ENCODE data around the gene FER.

Gene FER

GRCh38 chr5:109136906-109137305, 389.2 kb downstream of the FER start:
- Histone ChIP-seq H3K4me1 (ENCODE audit: control insufficient read depth in 1 of 2, insufficient read depth in 2 of 2, low read length in 2 of 2) (no peaks in the 10 kb centered on the region), H3K9me3 (ENCODE audit: control insufficient read depth in 1 of 2, low read length in 2 of 2) (no peaks in the 10 kb centered on the region), H3K36me3 (ENCODE audit: control insufficient read depth in 1 of 2, insufficient read depth in 2 of 2, low read length in 2 of 2) (no peaks in the 10 kb centered on the region), H3K4me3 (ENCODE audit: low read depth in 1 of 2, low read length in 2 of 2) (no peak overlapping the region), H3K27ac (ENCODE audit: low read length) (no peak overlapping the region), H3K27me3 (ENCODE audit: low read depth, low read length) (no peaks in the 10 kb centered on the region)

GRCh38 chr5:109141222-109142200, 393.8 kb downstream of the FER start:
- no peaks in the 10 kb centered on the region for H3K36me3 ChIP-seq (ENCODE audit: control insufficient read depth in 1 of 2, insufficient read depth in 2 of 2, low read length in 2 of 2)

GRCh38 chr5:109143031-109143430, 395.3 kb downstream of the FER start:
- Histone ChIP-seq H3K9me3 (ENCODE audit: control insufficient read depth in 1 of 2, low read length in 2 of 2) (no peaks in the 10 kb centered on the region), H3K4me3 (ENCODE audit: low read depth in 1 of 2, low read length in 2 of 2) (no peak overlapping the region), H3K4me1 (ENCODE audit: control insufficient read depth in 1 of 2, insufficient read depth in 2 of 2, low read length in 2 of 2) (no peaks in the 10 kb centered on the region), H3K27me3 (ENCODE audit: low read depth, low read length) (no peaks in the 10 kb centered on the region), H3K27ac (ENCODE audit: low read length) (no peak overlapping the region), H3K36me3 (ENCODE audit: control insufficient read depth in 1 of 2, insufficient read depth in 2 of 2, low read length in 2 of 2) (no peaks in the 10 kb centered on the region)

More at GRCh38 chr5:109141222-109142200, 393.8 kb downstream of the FER start:
- Histone ChIP-seq H3K4me1 (ENCODE audit: control insufficient read depth in 1 of 2, insufficient read depth in 2 of 2, low read length in 2 of 2) (no peaks in the 10 kb centered on the region), H3K27me3 (ENCODE audit: low read depth, low read length) (no peaks in the 10 kb centered on the region), H3K9me3 (ENCODE audit: control insufficient read depth in 1 of 2, low read length in 2 of 2) (no peaks in the 10 kb centered on the region), H3K27ac (ENCODE audit: low read length) (no peak overlapping the region), H3K4me3 (ENCODE audit: low read depth in 1 of 2, low read length in 2 of 2) (no peak overlapping the region)

- H3K36me3 ChIP-seq (ENCODE audit: control insufficient read depth in 1 of 2, insufficient read depth in 2 of 2, low read length in 2 of 2), result no peaks in the 10 kb centered on the region
- no peaks in the 10 kb centered on the region for H3K27me3 ChIP-seq (ENCODE audit: low read depth, low read length)
- no peaks in the 10 kb centered on the region for H3K9me3 ChIP-seq (ENCODE audit: control insufficient read depth in 1 of 2, low read length in 2 of 2)
- no peak overlapping the region for H3K4me3 ChIP-seq (ENCODE audit: low read depth in 1 of 2, low read length in 2 of 2)
- H3K27ac ChIP-seq (ENCODE audit: low read length), result no peak overlapping the region
- H3K4me1 ChIP-seq (ENCODE audit: control insufficient read depth in 1 of 2, insufficient read depth in 2 of 2, low read length in 2 of 2), result no peaks in the 10 kb centered on the region
Measured at GRCh38 chr5:109145139-109145538, 397.4 kb downstream of the FER start.

GRCh38 chr5:109146591-109146990, 398.9 kb downstream of the FER start:
- no peak overlapping the region for H3K4me3 ChIP-seq (ENCODE audit: low read depth in 1 of 2, low read length in 2 of 2)
- no peaks in the 10 kb centered on the region for H3K27me3 ChIP-seq (ENCODE audit: low read depth, low read length)
- no peak overlapping the region for H3K27ac ChIP-seq (ENCODE audit: low read length)
- H3K9me3 ChIP-seq (ENCODE audit: control insufficient read depth in 1 of 2, low read length in 2 of 2), result no peaks in the 10 kb centered on the region
- no peaks in the 10 kb centered on the region for H3K4me1 ChIP-seq (ENCODE audit: control insufficient read depth in 1 of 2, insufficient read depth in 2 of 2, low read length in 2 of 2)
- H3K36me3 ChIP-seq (ENCODE audit: control insufficient read depth in 1 of 2, insufficient read depth in 2 of 2, low read length in 2 of 2), result no peaks in the 10 kb centered on the region

GRCh38 chr5:109152565-109152964, 404.9 kb downstream of the FER start:
- H3K36me3 ChIP-seq (ENCODE audit: control insufficient read depth in 1 of 2, insufficient read depth in 2 of 2, low read length in 2 of 2), result no peaks in the 10 kb centered on the region
- no peaks in the 10 kb centered on the region for H3K4me1 ChIP-seq (ENCODE audit: control insufficient read depth in 1 of 2, insufficient read depth in 2 of 2, low read length in 2 of 2)
- no peaks in the 10 kb centered on the region for H3K9me3 ChIP-seq (ENCODE audit: control insufficient read depth in 1 of 2, low read length in 2 of 2)
- H3K4me3 ChIP-seq (ENCODE audit: low read depth in 1 of 2, low read length in 2 of 2), result no peak overlapping the region
- H3K27me3 ChIP-seq (ENCODE audit: low read depth, low read length), result no peaks in the 10 kb centered on the region
- no peak overlapping the region for H3K27ac ChIP-seq (ENCODE audit: low read length)

- Histone ChIP-seq H3K27me3 (ENCODE audit: low read depth, low read length) (no peaks in the 10 kb centered on the region), H3K36me3 (ENCODE audit: control insufficient read depth in 1 of 2, insufficient read depth in 2 of 2, low read length in 2 of 2) (no peaks in the 10 kb centered on the region), H3K4me3 (ENCODE audit: low read depth in 1 of 2, low read length in 2 of 2) (no peak overlapping the region), H3K9me3 (ENCODE audit: control insufficient read depth in 1 of 2, low read length in 2 of 2) (no peaks in the 10 kb centered on the region), H3K4me1 (ENCODE audit: control insufficient read depth in 1 of 2, insufficient read depth in 2 of 2, low read length in 2 of 2) (no peaks in the 10 kb centered on the region), H3K27ac (ENCODE audit: low read length) (no peak overlapping the region)
Measured at GRCh38 chr5:109155625-109156024, 407.9 kb downstream of the FER start.

- Histone ChIP-seq H3K27me3 (ENCODE audit: low read depth, low read length) (no peaks in the 10 kb centered on the region), H3K9me3 (ENCODE audit: control insufficient read depth in 1 of 2, low read length in 2 of 2) (no peaks in the 10 kb centered on the region)
Measured at GRCh38 chr5:109156885-109157284, 409.2 kb downstream of the FER start.

GRCh38 chr5:109160468-109160867, 412.8 kb downstream of the FER start:
- Histone ChIP-seq H3K27ac (ENCODE audit: low read length) (no peak overlapping the region), H3K36me3 (ENCODE audit: control insufficient read depth in 1 of 2, insufficient read depth in 2 of 2, low read length in 2 of 2) (no peaks in the 10 kb centered on the region), H3K4me3 (ENCODE audit: low read depth in 1 of 2, low read length in 2 of 2) (no peak overlapping the region), H3K27me3 (ENCODE audit: low read depth, low read length) (no peaks in the 10 kb centered on the region), H3K9me3 (ENCODE audit: control insufficient read depth in 1 of 2, low read length in 2 of 2) (no peaks in the 10 kb centered on the region), H3K4me1 (ENCODE audit: control insufficient read depth in 1 of 2, insufficient read depth in 2 of 2, low read length in 2 of 2) (no peaks in the 10 kb centered on the region)

More at GRCh38 chr5:109156885-109157284, 409.2 kb downstream of the FER start:
- H3K4me1 ChIP-seq (ENCODE audit: control insufficient read depth in 1 of 2, insufficient read depth in 2 of 2, low read length in 2 of 2), result no peaks in the 10 kb centered on the region
- no peaks in the 10 kb centered on the region for H3K36me3 ChIP-seq (ENCODE audit: control insufficient read depth in 1 of 2, insufficient read depth in 2 of 2, low read length in 2 of 2)
- H3K27ac ChIP-seq (ENCODE audit: low read length), result no peak overlapping the region
- H3K4me3 ChIP-seq (ENCODE audit: low read depth in 1 of 2, low read length in 2 of 2), result no peak overlapping the region

GRCh38 chr5:109161914-109162683, 414.4 kb downstream of the FER start:
- H3K9me3 ChIP-seq (ENCODE audit: control insufficient read depth in 1 of 2, low read length in 2 of 2), result no peaks in the 10 kb centered on the region
- H3K27ac ChIP-seq (ENCODE audit: low read length), result no peak overlapping the region
- no peak overlapping the region for H3K4me3 ChIP-seq (ENCODE audit: low read depth in 1 of 2, low read length in 2 of 2)
- H3K36me3 ChIP-seq (ENCODE audit: control insufficient read depth in 1 of 2, insufficient read depth in 2 of 2, low read length in 2 of 2), result no peaks in the 10 kb centered on the region
- no peaks in the 10 kb centered on the region for H3K4me1 ChIP-seq (ENCODE audit: control insufficient read depth in 1 of 2, insufficient read depth in 2 of 2, low read length in 2 of 2)
- no peaks in the 10 kb centered on the region for H3K27me3 ChIP-seq (ENCODE audit: low read depth, low read length)

- Histone ChIP-seq H3K27me3 (ENCODE audit: low read depth, low read length) (no peaks in the 10 kb centered on the region), H3K9me3 (ENCODE audit: control insufficient read depth in 1 of 2, low read length in 2 of 2) (no peaks in the 10 kb centered on the region), H3K36me3 (ENCODE audit: control insufficient read depth in 1 of 2, insufficient read depth in 2 of 2, low read length in 2 of 2) (no peaks in the 10 kb centered on the region), H3K27ac (ENCODE audit: low read length) (no peak overlapping the region), H3K4me1 (ENCODE audit: control insufficient read depth in 1 of 2, insufficient read depth in 2 of 2, low read length in 2 of 2) (no peaks in the 10 kb centered on the region), H3K4me3 (ENCODE audit: low read depth in 1 of 2, low read length in 2 of 2) (no peak overlapping the region)
Measured at GRCh38 chr5:109163336-109163735, 415.6 kb downstream of the FER start.
